CD4-positive, alpha-beta T cell treated with Interleukin-17A for 4 hours (primary cell): ENCODE results near the gene CPXM2.

ENCODE experiments used
- DNase-seq: peaks from one replicate; pipeline ENCODE4 v3.0.0-alpha.2; 2020; ENCODE audit warnings: mixed read lengths

The CPXM2 gene

GRCh38 chr10:123729523-123729922 lies 162.1 kb downstream of the CPXM2 start:
- no peak for DNase-seq

- DNase-seq: no peak
Observed at GRCh38 chr10:123726836-123727235, 164.8 kb downstream of the CPXM2 start.

GRCh38 chr10:123726381-123726780 lies 165.2 kb downstream of the CPXM2 start:
- DNase-seq: no peak

GRCh38 chr10:123724747-123725146 lies 166.9 kb downstream of the CPXM2 start:
- DNase-seq: no peak

- no peak for DNase-seq
Observed at GRCh38 chr10:123722351-123722750, 169.3 kb downstream of the CPXM2 start.

GRCh38 chr10:123721441-123722049 lies 170.1 kb downstream of the CPXM2 start:
- DNase-seq: no peak

- DNase-seq: no peak
Observed at GRCh38 chr10:123720536-123720935, 171.1 kb downstream of the CPXM2 start.

- DNase-seq: no peak
Observed at GRCh38 chr10:123718544-123719060, 173.0 kb downstream of the CPXM2 start.

GRCh38 chr10:123717336-123717735 lies 174.3 kb downstream of the CPXM2 start:
- DNase-seq: no peak

- no peak for DNase-seq
Observed at GRCh38 chr10:123715546-123715945, 176.1 kb downstream of the CPXM2 start.

GRCh38 chr10:123706236-123706635 lies 185.4 kb downstream of the CPXM2 start:
- DNase-seq: no peak

- no peak for DNase-seq
Observed at GRCh38 chr10:123704812-123705211, 186.8 kb downstream of the CPXM2 start.

GRCh38 chr10:123704076-123704475 lies 187.5 kb downstream of the CPXM2 start:
- no peak for DNase-seq

GRCh38 chr10:123703195-123703790 lies 188.3 kb downstream of the CPXM2 start:
- no peak for DNase-seq
